Endometrial microvascular endothelial cells (primary cell): Measurements from ENCODE around the gene TSPAN6. TPM values are rescaled to one million over a fixed set of nuclear protein-coding genes. Genes with fewer than 3 reads are reported as not detected.

Source experiments
- in situ Hi-C: cut with HindIII; loops from 2 replicates; pipeline ENCODE4 v1.10.0; 2017; ENCODE audit warnings: low sequenced_read_pairs, low pct_unique_long_range_greater_than_20kb; ENCODE audit errors: inconsistent ontology term
- total RNA-seq: library from RNA; depleted of rRNA; stranded (reverse); fragments of >200 nt; gene quantifications from one replicate; pipeline ENCODE4 v1.2.3, GENCODE V29; 2015; ENCODE audit errors: inconsistent ontology term

TSPAN6 gene
- total RNA-seq = 38.6 TPM

GRCh38 chrX:100636321-100636991 is at the start of gene TSPAN6:
TSPAN6 (minus strand) TSS chrX:100636806; CDS start chrX:100636694, 112 bp downstream.
- in situ Hi-C loops = no loop called here

- in situ Hi-C loops = no loop called here
Observed at GRCh38 chrX:100685997-100686305, 49.3 kb upstream of the TSPAN6 start.

GRCh38 chrX:100685284-100685996 is 48.8 kb upstream of the TSPAN6 start:
- in situ Hi-C loops = no loop called here

- in situ Hi-C loops = no loop called here
Observed at GRCh38 chrX:100682939-100683338, 46.3 kb upstream of the TSPAN6 start.

GRCh38 chrX:100681599-100681998 is 45.0 kb upstream of the TSPAN6 start:
- in situ Hi-C loops = no loop called here

GRCh38 chrX:100680756-100681155 is 44.1 kb upstream of the TSPAN6 start:
- in situ Hi-C loops = no loop called here

- in situ Hi-C loops = no loop called here
Observed at GRCh38 chrX:100677611-100678181, 41.1 kb upstream of the TSPAN6 start.

- in situ Hi-C loops = no loop called here
Observed at GRCh38 chrX:100674705-100675104, 38.1 kb upstream of the TSPAN6 start.

GRCh38 chrX:100673397-100673953 is 36.9 kb upstream of the TSPAN6 start:
- in situ Hi-C loops = no loop called here

GRCh38 chrX:100672966-100673365 is 36.4 kb upstream of the TSPAN6 start:
- in situ Hi-C loops = no loop called here

- in situ Hi-C loops = no loop called here
Observed at GRCh38 chrX:100663642-100664041, 27.0 kb upstream of the TSPAN6 start.

- in situ Hi-C loops = no loop called here
Observed at GRCh38 chrX:100662796-100663195, 26.2 kb upstream of the TSPAN6 start.

GRCh38 chrX:100662170-100662569 is 25.6 kb upstream of the TSPAN6 start:
- in situ Hi-C loops = no loop called here

GRCh38 chrX:100659431-100660137 is 23.0 kb upstream of the TSPAN6 start:
- in situ Hi-C loops = no loop called here

- in situ Hi-C loops = no loop called here
Observed at GRCh38 chrX:100658941-100659381, 22.4 kb upstream of the TSPAN6 start.

- in situ Hi-C loops = no loop called here
Observed at GRCh38 chrX:100654261-100654660, 17.7 kb upstream of the TSPAN6 start.

- in situ Hi-C loops = no loop called here
Observed at GRCh38 chrX:100652266-100652665, 15.7 kb upstream of the TSPAN6 start.

GRCh38 chrX:100650841-100651240 is 14.2 kb upstream of the TSPAN6 start:
- in situ Hi-C loops = no loop called here

- in situ Hi-C loops = no loop called here
Observed at GRCh38 chrX:100649550-100650356, 13.1 kb upstream of the TSPAN6 start.
